ENCODE measurements around the gene ADCY7. TPM values are rescaled to one million over a fixed set of nuclear protein-coding genes. Genes with fewer than 3 reads are reported as not detected.

The ADCY7 gene
- total RNA-seq, 4 donors from 2014 or later, result 4.6 to 44.9 (median 14.1) TPM

DNA sequence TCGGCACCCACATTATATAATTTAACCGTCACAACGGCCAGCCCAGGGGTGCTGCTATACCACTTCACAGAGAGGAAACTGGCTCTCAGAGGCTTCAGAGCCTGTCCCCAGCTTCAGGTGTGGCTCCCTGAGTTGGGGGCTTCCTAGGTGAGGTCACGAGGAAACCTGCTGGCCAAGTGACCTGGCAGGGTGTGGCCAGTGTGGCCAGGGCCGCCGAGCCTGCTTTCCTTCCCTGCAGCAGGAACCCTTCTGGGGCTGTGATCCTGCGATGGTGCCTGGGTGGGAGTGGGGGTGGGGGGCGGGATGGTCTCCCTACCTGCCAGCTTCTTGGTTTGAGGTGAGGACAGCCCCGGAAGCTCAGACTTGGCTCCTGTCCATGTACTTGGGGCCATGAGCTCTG, 39.9 kb downstream of the ADCY7 start:
- Histone ChIP-seq H3K36me3 (no peaks in the 10 kb centered on the region), H3K9me3 (no peaks in the 10 kb centered on the region), H3K27ac (no peak overlapping the region), H3K4me3 (no peak overlapping the region), H3K27me3 (no peaks in the 10 kb centered on the region), H3K4me1 (peaks cover 6 to 17% (median 12%) of the 10 kb centered on the region in 4 donors)
- WGBS, 2 donors (ENCODE audit: low coverage in 1 of 2), result 75 to 83% methylated on average over 6 to 9 of the region's 9 CpGs
- intact Hi-C loops (cut with DNase I; ENCODE audit: low total_unique reads) (no loop called here), in situ Hi-C loops (cut with MboI; ENCODE audit: low pct_ligation_motif_present in 1 of 4, low pct_unique_long_range_greater_than_20kb in 1 of 4, low sequenced_read_pairs in 3 of 4) (no loop called here)
- DNase-seq, result no peak
- no peak for TF ChIP-seq POLR2A (IDR thresholded peaks at IDR 0.05)
- no peak for TF ChIP-seq EP300 (IDR thresholded peaks at IDR 0.05; ENCODE audit: low read depth)
- TF ChIP-seq, protein P1, sequence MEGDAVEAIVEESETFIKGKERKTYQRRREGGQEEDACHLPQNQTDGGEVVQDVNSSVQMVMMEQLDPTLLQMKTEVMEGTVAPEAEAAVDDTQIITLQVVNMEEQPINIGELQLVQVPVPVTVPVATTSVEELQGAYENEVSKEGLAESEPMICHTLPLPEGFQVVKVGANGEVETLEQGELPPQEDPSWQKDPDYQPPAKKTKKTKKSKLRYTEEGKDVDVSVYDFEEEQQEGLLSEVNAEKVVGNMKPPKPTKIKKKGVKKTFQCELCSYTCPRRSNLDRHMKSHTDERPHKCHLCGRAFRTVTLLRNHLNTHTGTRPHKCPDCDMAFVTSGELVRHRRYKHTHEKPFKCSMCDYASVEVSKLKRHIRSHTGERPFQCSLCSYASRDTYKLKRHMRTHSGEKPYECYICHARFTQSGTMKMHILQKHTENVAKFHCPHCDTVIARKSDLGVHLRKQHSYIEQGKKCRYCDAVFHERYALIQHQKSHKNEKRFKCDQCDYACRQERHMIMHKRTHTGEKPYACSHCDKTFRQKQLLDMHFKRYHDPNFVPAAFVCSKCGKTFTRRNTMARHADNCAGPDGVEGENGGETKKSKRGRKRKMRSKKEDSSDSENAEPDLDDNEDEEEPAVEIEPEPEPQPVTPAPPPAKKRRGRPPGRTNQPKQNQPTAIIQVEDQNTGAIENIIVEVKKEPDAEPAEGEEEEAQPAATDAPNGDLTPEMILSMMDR (IDR thresholded peaks at IDR 0.05), result no peak
- TF ChIP-seq POLR2AphosphoS5 (IDR thresholded peaks at IDR 0.05), result no peak

DNA sequence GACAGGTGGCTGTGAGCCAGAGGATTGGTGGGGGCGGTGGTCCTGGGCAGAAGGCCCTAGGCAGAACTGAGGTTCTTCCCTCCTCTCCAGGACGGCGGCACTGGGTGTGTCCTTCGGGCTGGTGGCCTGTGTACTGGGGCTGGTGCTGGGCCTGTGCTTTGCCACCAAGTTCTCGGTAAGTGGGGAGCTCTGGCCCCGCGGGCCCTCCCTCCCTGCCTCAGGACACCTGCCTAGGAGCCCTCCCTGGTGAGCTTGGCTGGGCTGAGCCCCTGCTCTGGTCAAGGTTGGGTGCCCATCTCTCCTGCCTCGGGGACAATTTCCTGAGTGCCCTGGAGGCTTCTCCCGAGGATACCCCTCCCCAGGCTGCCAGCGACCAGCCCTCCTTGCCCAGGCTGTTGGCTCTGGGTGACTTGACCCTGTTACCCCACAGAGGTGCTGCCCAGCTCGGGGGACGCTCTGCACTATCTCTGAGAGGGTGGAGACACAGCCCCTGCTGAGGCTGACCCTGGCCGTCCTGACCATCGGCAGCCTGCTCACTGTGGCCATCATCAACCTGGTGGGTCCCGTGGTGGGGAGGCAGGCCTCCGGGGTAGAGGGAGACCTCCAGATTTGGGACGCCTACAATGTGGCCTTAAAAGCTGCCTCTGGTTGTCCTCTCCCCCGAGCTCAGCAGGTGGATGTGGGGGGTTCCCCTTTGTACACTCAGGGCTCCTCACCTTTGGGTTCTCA, 42.0 kb downstream of the ADCY7 start:
- TF ChIP-seq EP300 (IDR thresholded peaks at IDR 0.05; ENCODE audit: low read depth), result no peak
- TF ChIP-seq, protein P1 (IDR thresholded peaks at IDR 0.05), result no peak
- TF ChIP-seq POLR2A (IDR thresholded peaks at IDR 0.05), result no peak
- no peak for TF ChIP-seq POLR2AphosphoS5 (IDR thresholded peaks at IDR 0.05)
- Histone ChIP-seq H3K27me3 (no peaks in the 10 kb centered on the region), H3K27ac (no peak overlapping the region), H3K36me3 (no peaks in the 10 kb centered on the region), H3K4me3 (no peak overlapping the region), H3K4me1 (no peaks in the 10 kb centered on the region), H3K9me3 (no peaks in the 10 kb centered on the region)
- in situ Hi-C loops (cut with MboI; ENCODE audit: low pct_ligation_motif_present in 1 of 4, low pct_unique_long_range_greater_than_20kb in 1 of 4, low sequenced_read_pairs in 3 of 4) (no loop called here), intact Hi-C loops (cut with DNase I; ENCODE audit: low total_unique reads) (no loop called here)
- no peak for DNase-seq
- 91% methylated on average over 17 of the region's 18 CpGs; no CpG with 5 or more reads in 1 of the 2 donors for WGBS, 2 donors (ENCODE audit: low coverage in 1 of 2)

DNA sequence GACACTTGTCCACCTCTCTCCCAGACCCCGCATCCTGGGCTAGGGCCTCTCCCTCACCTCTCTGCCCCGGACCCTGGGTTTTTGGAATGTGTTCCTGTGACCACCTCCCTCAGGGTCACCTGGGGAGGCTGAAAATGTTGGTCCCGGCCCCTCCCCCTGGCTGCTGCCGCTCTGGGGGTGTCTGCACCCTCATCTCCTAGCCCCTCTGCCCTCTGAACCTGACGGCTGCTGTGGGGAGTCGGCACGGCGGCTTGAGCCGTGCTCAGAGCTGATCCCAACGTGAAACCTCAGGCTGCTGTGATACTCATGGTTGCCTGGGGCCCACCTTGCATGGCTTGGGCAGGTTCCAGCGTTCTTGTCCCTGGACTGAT, 42.8 kb downstream of the ADCY7 start:
- no peak overlapping the region for H3K4me3 ChIP-seq
- H3K27ac ChIP-seq, result no peak overlapping the region
- intact Hi-C loops (cut with DNase I; ENCODE audit: low total_unique reads) (no loop called here), in situ Hi-C loops (cut with MboI; ENCODE audit: low pct_ligation_motif_present in 1 of 4, low pct_unique_long_range_greater_than_20kb in 1 of 4, low sequenced_read_pairs in 3 of 4) (no loop called here)
- H3K9me3 ChIP-seq, result no peaks in the 10 kb centered on the region
- TF ChIP-seq POLR2A (IDR thresholded peaks at IDR 0.05) (no peak), POLR2AphosphoS5 (IDR thresholded peaks at IDR 0.05) (no peak), EP300 (IDR thresholded peaks at IDR 0.05; ENCODE audit: low read depth) (no peak)
- TF ChIP-seq, protein P1 (IDR thresholded peaks at IDR 0.05), result no peak
- WGBS, 2 donors (ENCODE audit: low coverage in 1 of 2), result 90% methylated on average over 11 of the region's 11 CpGs; no CpG with 5 or more reads in 1 of the 2 donors
- H3K4me1 ChIP-seq, result no peaks in the 10 kb centered on the region
- H3K27me3 ChIP-seq, result no peaks in the 10 kb centered on the region
- H3K36me3 ChIP-seq, result no peaks in the 10 kb centered on the region
- DNase-seq, result no peak

DNA sequence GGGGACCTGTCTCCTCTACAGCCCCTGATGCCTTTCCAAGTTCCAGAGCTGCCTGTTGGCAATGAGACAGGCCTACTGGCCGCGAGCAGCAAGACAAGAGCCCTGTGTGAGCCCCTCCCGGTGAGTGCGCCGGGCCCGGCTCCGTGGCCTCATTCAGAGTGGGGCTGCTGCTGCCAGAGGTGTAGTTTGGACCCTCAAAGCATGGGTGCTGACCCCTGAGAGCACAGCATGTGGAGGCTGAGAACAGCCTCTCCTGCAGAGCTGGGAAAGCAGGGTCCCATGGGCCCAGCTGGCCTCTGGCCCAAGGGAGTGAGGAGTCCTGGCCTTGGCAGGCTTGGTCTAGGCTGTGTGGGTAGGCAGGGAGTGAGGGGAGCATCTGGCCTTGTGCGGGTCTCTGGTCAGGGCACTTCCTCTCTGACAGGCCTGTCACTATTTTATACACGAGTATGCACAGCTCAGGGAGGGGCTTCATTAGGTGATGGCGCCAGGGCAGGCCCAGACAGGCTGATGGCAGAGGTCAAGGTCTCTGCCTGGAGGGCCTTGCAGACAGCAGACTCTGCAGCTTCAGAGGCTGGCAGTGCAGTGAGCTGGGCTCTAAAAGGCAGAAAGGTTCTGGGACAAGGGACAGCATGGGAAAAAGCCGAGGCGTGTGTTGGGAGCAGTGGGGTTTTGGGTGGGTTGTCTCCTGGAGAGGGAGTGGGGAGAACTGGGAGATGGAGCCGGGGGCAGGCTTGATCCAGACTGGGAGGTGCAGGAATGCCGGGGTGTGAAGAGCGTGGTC, 43.4 kb downstream of the ADCY7 start:
- intact Hi-C loops (cut with DNase I; ENCODE audit: low total_unique reads), result no loop called here

More for the DNA sequence above, 43.4 kb downstream of the ADCY7 start:
- no peak for TF ChIP-seq POLR2A (IDR thresholded peaks at IDR 0.05)
- TF ChIP-seq EP300 (IDR thresholded peaks at IDR 0.05; ENCODE audit: low read depth), result no peak
- no peak for TF ChIP-seq POLR2AphosphoS5 (IDR thresholded peaks at IDR 0.05)
- TF ChIP-seq, protein P1 (IDR thresholded peaks at IDR 0.05), result no peak
- Histone ChIP-seq H3K4me3 (no peak overlapping the region), H3K4me1 (no peaks in the 10 kb centered on the region), H3K27ac (no peak overlapping the region), H3K9me3 (no peaks in the 10 kb centered on the region), H3K36me3 (no peaks in the 10 kb centered on the region), H3K27me3 (no peaks in the 10 kb centered on the region)
- WGBS, 2 donors (ENCODE audit: low coverage in 1 of 2), result 84% methylated on average over 15 of the region's 15 CpGs; no CpG with 5 or more reads in 1 of the 2 donors
- DNase-seq, result no peak
- in situ Hi-C loops (cut with MboI; ENCODE audit: low pct_ligation_motif_present in 1 of 4, low pct_unique_long_range_greater_than_20kb in 1 of 4, low sequenced_read_pairs in 3 of 4), result no loop called here
